IPS-NIHi7 (cell line): ENCODE data around the gene MXD4.

ENCODE experiments used
- DNase-seq: peaks from one replicate; pipeline ENCODE4 v3.0.0; 2012; ENCODE audit warnings: mixed read lengths; ENCODE audit errors: extremely low spot score

MXD4 gene

GRCh38 chr4:2251073-2251794, 10.7 kb downstream of the MXD4 start:
- DNase-seq = no peak

DNA sequence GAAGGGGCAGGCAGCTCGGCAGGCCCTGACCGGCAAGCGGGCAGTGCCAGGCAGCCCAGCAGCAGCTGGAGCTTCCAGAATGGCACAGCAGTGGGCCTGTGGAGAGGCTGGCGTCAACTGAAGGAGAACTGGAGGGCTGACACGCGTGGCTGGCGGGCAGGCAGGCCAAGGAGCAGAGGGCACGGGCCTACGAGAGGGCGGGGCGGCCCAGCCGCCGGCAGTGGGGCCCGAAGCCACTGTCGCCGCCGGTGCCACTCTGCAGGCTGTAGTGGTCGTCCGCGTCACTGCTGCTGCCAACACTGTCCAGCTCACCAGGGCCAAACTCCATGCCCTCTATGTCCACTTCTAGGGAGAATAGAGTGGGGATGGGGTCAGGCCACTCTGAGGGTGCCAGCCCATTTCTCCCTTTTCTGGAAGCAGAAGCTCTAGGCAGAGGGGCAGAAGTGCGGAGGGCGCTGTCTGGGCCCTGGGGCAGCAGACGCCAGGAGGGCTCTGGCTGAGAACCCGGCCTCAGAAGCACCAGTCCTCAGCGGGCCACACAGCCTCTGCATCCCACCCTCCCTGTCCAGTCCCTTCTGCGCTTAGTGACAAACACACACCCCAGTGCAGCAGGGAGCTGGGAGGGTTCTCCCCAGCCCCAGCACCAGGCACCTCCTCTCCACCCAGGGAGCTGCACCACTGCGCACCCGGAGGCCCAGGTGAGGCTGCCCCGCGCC, 11.4 kb downstream of the MXD4 start:
- DNase-seq = no peak

DNA sequence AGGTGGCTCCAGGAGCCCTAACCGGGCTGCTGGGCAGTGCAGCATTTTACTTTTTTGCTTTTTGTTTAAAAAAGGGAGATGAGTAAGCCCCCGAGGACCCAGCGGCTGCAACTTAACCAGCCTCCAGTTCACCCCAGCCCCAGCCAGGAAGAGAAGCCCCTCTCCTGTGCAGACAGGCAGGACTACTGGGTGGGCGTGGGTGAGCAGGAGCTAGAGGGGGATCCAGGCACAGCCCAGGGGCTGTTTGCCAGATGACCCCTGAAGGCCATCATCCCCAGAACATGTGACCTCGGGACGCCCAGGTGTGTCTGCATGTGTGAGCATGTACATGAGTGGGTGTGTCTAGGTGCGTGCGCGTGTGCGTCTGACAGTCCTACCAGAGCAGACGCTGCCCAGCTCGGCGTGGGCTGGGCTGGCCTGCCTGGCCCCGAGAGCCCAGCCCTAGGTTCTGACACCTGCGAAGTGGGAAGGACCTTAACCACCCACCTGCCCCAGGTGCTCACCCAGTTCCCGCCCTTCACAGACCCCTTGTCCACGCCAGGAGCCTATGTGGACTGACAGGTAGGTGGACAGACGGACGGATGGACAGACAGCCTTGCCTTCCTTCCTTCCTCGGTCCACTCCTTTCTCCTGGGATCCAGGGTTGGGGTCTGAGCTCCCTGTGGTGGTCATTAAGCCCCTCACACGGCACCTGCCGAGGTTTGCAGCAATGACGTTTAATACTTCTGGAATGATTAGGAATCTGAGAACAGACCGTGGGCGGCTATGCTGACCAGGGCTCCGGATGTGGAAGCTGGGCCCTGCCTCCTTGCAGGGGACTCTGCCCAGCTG, 12.2 kb downstream of the MXD4 start:
- no peak for DNase-seq

- peak; percentile 2 for DNase-seq
Observed at GRCh38 chr4:2248821-2249261, 13.1 kb downstream of the MXD4 start.

- DNase-seq = peak; percentile 3
Observed at GRCh38 chr4:2248044-2248780, 13.7 kb downstream of the MXD4 start.

- peak; percentile 4 for DNase-seq
Observed at GRCh38 chr4:2247128-2248043, 14.5 kb downstream of the MXD4 start.

GRCh38 chr4:2246384-2247127, 15.4 kb downstream of the MXD4 start:
- no peak for DNase-seq

GRCh38 chr4:2245787-2246275, 16.1 kb downstream of the MXD4 start:
- no peak for DNase-seq

- DNase-seq = peak; percentile 9
Observed at GRCh38 chr4:2245057-2245786, 16.7 kb downstream of the MXD4 start.

DNA sequence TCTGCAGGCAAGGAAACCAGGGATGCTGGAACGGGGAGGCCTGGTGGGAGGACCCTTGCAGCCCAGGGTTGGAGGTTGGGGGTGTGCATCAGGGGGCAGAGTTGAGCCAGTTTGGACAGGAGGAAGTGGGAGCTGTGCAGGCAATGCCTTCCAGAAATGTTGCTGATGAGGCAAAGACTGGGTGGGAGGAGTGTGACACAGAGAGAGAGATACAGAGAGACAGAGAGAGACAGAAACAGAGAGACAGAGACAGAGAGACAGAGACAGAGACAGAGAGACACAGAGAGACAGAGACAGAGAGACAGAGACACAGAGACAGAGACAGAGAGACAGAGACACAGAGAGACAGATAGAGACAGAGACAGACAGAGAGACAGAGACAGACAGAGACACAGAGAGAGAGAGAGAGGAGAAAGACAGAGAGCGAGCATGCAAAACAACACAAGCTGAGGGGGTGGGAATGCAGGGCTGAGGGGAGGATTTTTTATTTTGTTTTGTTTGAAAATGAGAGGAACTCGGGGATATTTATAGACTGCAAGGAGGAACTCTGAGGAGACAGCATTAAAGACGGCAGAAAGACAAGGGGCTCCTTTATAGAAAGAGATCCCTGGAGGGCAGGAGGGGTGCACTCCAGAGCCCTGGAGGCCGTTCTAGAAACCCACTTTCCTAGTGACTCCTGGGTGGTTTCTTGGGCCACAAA, 18.1 kb downstream of the MXD4 start:
- peak; percentile 29 for DNase-seq

- DNase-seq = peak; percentile 100
Observed at GRCh38 chr4:2241410-2242353, 20.2 kb downstream of the MXD4 start, which contains the start of the genes HAUS3 and POLN. HAUS3 (minus strand) TSS chr4:2242121; CDS start chr4:2240946, 1,175 bp downstream. POLN (minus strand) TSS chr4:2242121; CDS start chr4:2229231, 12,890 bp downstream.

- no peak for DNase-seq
Observed at GRCh38 chr4:2241003-2241402, 20.9 kb downstream of the MXD4 start.

DNA sequence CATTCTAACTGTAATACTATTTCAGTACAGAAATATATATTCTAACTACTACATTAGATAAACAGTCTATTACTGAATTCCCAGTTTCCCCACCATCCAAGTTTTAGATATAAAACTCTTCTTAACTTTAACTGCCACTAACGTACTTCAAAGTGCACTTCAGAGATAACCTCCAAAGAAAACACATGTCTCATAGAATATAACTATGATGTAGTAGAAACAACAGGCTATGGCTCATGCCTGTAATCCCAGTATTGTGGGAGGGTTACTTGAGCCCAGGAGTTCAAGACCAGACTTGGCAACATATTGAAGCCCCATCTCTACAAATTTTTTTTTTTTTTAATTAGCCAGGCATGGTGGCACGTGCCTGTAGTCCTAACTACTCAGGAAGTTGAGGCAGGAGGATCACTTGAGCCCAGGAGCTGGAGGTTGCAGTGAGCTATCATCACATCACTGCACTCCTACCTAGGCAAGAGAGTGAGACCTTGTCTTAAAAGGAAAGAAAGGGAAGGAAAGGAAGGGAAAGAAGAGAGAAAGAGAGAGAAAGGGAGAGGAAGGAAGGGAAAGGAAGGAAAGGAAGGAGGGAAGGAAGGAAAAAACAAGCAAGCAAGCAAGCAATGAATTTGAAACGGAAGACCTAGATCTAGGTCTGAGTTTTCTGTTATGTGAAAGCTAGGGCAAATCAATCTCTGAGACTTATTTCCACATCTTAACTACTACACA, 24.8 kb downstream of the MXD4 start:
- DNase-seq = no peak

GRCh38 chr4:2231082-2231481, 30.8 kb downstream of the MXD4 start:
- no peak for DNase-seq

GRCh38 chr4:2226261-2226660, 35.6 kb downstream of the MXD4 start:
- DNase-seq = no peak

GRCh38 chr4:2222838-2223237, 39.1 kb downstream of the MXD4 start:
- DNase-seq = no peak
